ENCODE data around the gene FGF7. TPM values are rescaled to one million over a fixed set of nuclear protein-coding genes. Genes with fewer than 3 reads are reported as not detected.
"Not testable (repeated sequence)": the region's sequence is repeated elsewhere in the genome, so short reads cannot be mapped to it uniquely, and the experiment has no call there.

Gene FGF7
- total and polyA plus RNA-seq, 2 donors (not counting 1 experiment from before 2014, with no cell fraction given) = 0.10 TPM; not detected in 1

- Mint-ChIP-seq H3K9me3 (ENCODE audit: insufficient read depth) (peaks cover 6% of the 10 kb centered on the region), H3K4me1 (no peaks in the 10 kb centered on the region), H3K27ac (no peak overlapping the region), H3K4me3 (no peak overlapping the region), H3K27me3 (no peaks in the 10 kb centered on the region)
- H3K4me3 ChIP-seq (ENCODE audit: control extremely low read depth in 1 of 5, extremely low read depth in 1 of 5, insufficient read depth in 1 of 5, low read depth in 2 of 5, low read length in 4 of 5) = no peak overlapping the region
- ChIA-PET POLR2A (no interaction called here), CTCF (no interaction called here)
- no peaks in the 10 kb centered on the region for H3K36me3 ChIP-seq (replicated peaks in 1 of 2; ENCODE audit: control extremely low read depth in 1 of 2, control insufficient read depth in 1 of 2, extremely low read depth in 1 of 2, insufficient read depth in 2 of 2, low read length in 1 of 2)
- no peaks in the 10 kb centered on the region for H3K79me2 ChIP-seq (ENCODE audit: control insufficient read depth, insufficient read depth, low read length)
- TF ChIP-seq CTCF (IDR thresholded peaks at IDR 0.05) (no peak), EZH2 (IDR thresholded peaks at IDR 0.05; ENCODE audit: borderline replicate concordance, insufficient read depth, low read depth, low read length, poor library complexity, severe bottlenecking) (no peak)
- no peak for ATAC-seq (ENCODE audit: low read depth)
- H3K9me3 ChIP-seq (ENCODE audit: control extremely low read depth in 1 of 3, control insufficient read depth in 2 of 3, insufficient read depth in 1 of 3, low read length in 2 of 3) = peaks cover 0 to under 1% (median 0%) of the 10 kb centered on the region in 3 donors
- no peak overlapping the region for H3K27ac ChIP-seq (ENCODE audit: low read length in 2 of 2)
- 100% methylated on average over 1 of the region's 3 CpGs for WGBS (ENCODE audit: insufficient coverage)
- no peaks in the 10 kb centered on the region for H3K27me3 ChIP-seq (replicated peaks in 1 of 4; ENCODE audit: control extremely low read depth in 1 of 4, control insufficient read depth in 3 of 4, insufficient read depth in 4 of 4, low read length in 3 of 4)
- no peak overlapping the region for H3K9ac ChIP-seq (ENCODE audit: low read length)
- H3K4me2 ChIP-seq (replicated peaks; ENCODE audit: low read depth, low read length, poor library complexity, severe bottlenecking) = no peak overlapping the region
- H4K20me1 ChIP-seq (ENCODE audit: control insufficient read depth, insufficient read depth, low read length, poor library complexity, severe bottlenecking) = no peaks in the 10 kb centered on the region
- H2AFZ ChIP-seq (ENCODE audit: insufficient read depth, low read depth, low read length, poor library complexity, severe bottlenecking) = no peak overlapping the region
- intact Hi-C loops (cut with micrococcal nuclease) = no loop called here
- H3K4me1 ChIP-seq (ENCODE audit: control insufficient read depth in 2 of 2, insufficient read depth in 2 of 2, low read length in 2 of 2) = no peaks in the 10 kb centered on the region
- no peak for DNase-seq
These were observed 84.2 kb downstream of the FGF7 start for GRCh38 chr15:49507261-49507660.

GRCh38 chr15:49512739-49513138 lies 89.7 kb downstream of the FGF7 start:
- H3K27ac ChIP-seq (ENCODE audit: low read length in 2 of 2); H3K36me3 ChIP-seq (replicated peaks in 1 of 2; ENCODE audit: control extremely low read depth in 1 of 2, control insufficient read depth in 1 of 2, extremely low read depth in 1 of 2, insufficient read depth in 2 of 2, low read length in 1 of 2); H3K4me1 Mint-ChIP-seq; H3K4me2 ChIP-seq (replicated peaks; ENCODE audit: low read depth, low read length, poor library complexity, severe bottlenecking); H3K27ac Mint-ChIP-seq; H3K4me1 ChIP-seq (ENCODE audit: control insufficient read depth in 2 of 2, insufficient read depth in 2 of 2, low read length in 2 of 2); H3K79me2 ChIP-seq (ENCODE audit: control insufficient read depth, insufficient read depth, low read length); DNase-seq; H2AFZ ChIP-seq (ENCODE audit: insufficient read depth, low read depth, low read length, poor library complexity, severe bottlenecking); H3K9me3 Mint-ChIP-seq (ENCODE audit: insufficient read depth); POLR2A ChIA-PET; H3K9me3 ChIP-seq (ENCODE audit: control extremely low read depth in 1 of 3, control insufficient read depth in 2 of 3, insufficient read depth in 1 of 3, low read length in 2 of 3); H4K20me1 ChIP-seq (ENCODE audit: control insufficient read depth, insufficient read depth, low read length, poor library complexity, severe bottlenecking); H3K27me3 Mint-ChIP-seq; H3K27me3 ChIP-seq (replicated peaks in 1 of 4; ENCODE audit: control extremely low read depth in 1 of 4, control insufficient read depth in 3 of 4, insufficient read depth in 4 of 4, low read length in 3 of 4); ATAC-seq (ENCODE audit: low read depth); intact Hi-C loops (cut with micrococcal nuclease); H3K4me3 ChIP-seq (ENCODE audit: control extremely low read depth in 1 of 5, extremely low read depth in 1 of 5, insufficient read depth in 1 of 5, low read depth in 2 of 5, low read length in 4 of 5); H3K4me3 Mint-ChIP-seq; H3K9ac ChIP-seq (ENCODE audit: low read length); CTCF ChIA-PET: not testable (repeated sequence)
- WGBS (ENCODE audit: insufficient coverage) = no CpG with 5 or more reads among the region's 4 CpGs
